Measurements from ENCODE around the gene MCCC1. TPM values are rescaled to one million over a fixed set of nuclear protein-coding genes. Genes with fewer than 3 reads are reported as not detected.

MCCC1 gene
- total and polyA plus RNA-seq, 10 of the 15 experiments (the other 5 are each of a cell fraction or from before 2014, with no cell fraction given), result 35.0 to 71.7 (median 47.0) TPM

- no peak for TF ChIP-seq CTCF (IDR thresholded peaks at IDR 0.05 in 2 of 3, conservative IDR thresholded peaks at IDR 0.05 in 1 of 3; ENCODE audit: control insufficient read depth in 2 of 3, extremely low read depth in 1 of 3, insufficient read depth in 1 of 3, low read depth in 3 of 3, low read length in 3 of 3)
- TF ChIP-seq NBN (IDR thresholded peaks at IDR 0.05), result no peak; the same call in 1 of the 2 replicates
- TF ChIP-seq TCF12 (IDR thresholded peaks at IDR 0.05; ENCODE audit: low read depth, low read length), result peak; percentile 96
- TF ChIP-seq SRF (IDR thresholded peaks at IDR 0.05; ENCODE audit: low read depth in 2 of 2, low read length in 2 of 2), result 0 out of 4 replicates have a peak, but pooled peaks of 1 of the 2 experiments have one; percentile 34
- TF ChIP-seq BCL3 (IDR thresholded peaks at IDR 0.05; ENCODE audit: borderline replicate concordance, insufficient read depth, low read depth, low read length, poor library complexity, severe bottlenecking), result peak; percentile 74
- TF ChIP-seq EGR1 (IDR thresholded peaks at IDR 0.05; ENCODE audit: borderline replicate concordance in 1 of 2, low read depth in 2 of 2, low read length in 2 of 2), result peak in 1 of 2 experiments; percentile 15; a peak in 1 of 3 replicates
- peak; percentile 59 to 63; a peak in 2 of 4 replicates for TF ChIP-seq IKZF2 (IDR thresholded peaks at IDR 0.05)
- no peak for TF ChIP-seq NKRF (conservative IDR thresholded peaks at IDR 0.05)
- no peak for TF ChIP-seq PAX8 (IDR thresholded peaks at IDR 0.05)
- TF ChIP-seq SUPT20H (IDR thresholded peaks at IDR 0.05; ENCODE audit: borderline replicate concordance, control insufficient read depth, low read depth, low read length), result no peak
- peak; percentile 83 to 85 for TF ChIP-seq EP300 (IDR thresholded peaks at IDR 0.05; ENCODE audit: borderline replicate concordance in 1 of 2, control insufficient read depth in 1 of 2, low read depth in 2 of 2, low read length in 2 of 2)
- no peak for TF ChIP-seq SREBF2 (IDR thresholded peaks at IDR 0.05; ENCODE audit: low read length)
- no peak for TF ChIP-seq E2F8 (IDR thresholded peaks at IDR 0.05; ENCODE audit: low read depth, partially characterized antibody)
- peak; percentile 92 for TF ChIP-seq CREM (IDR thresholded peaks at IDR 0.05; ENCODE audit: low read depth)
- TF ChIP-seq NR2F1 (conservative IDR thresholded peaks at IDR 0.05), result peak; percentile 100
- no peak for TF ChIP-seq JUND (IDR thresholded peaks at IDR 0.05; ENCODE audit: low read depth, low read length)
These were observed 54.6 kb downstream of the MCCC1 start (continued) for GRCh38 chr3:183044547-183045229.

All from GM12878 (cell line).